NCI-H1930 (cell line): ENCODE results near the gene HS3ST2.
"Not testable (repeated sequence)": the region's sequence is repeated elsewhere in the genome, so short reads cannot be mapped to it uniquely, and the experiment has no call there.

Source experiments
- DNase-seq, 2 experiments: peaks; one replicate each; lab custom pipeline; 2025; lab: John Stamatoyannopoulos, UW

HS3ST2 gene

GRCh38 chr16:22932032-22932771 is 118.2 kb downstream of the HS3ST2 start:
- DNase-seq, result no peak

GRCh38 chr16:22933173-22933572 is 119.2 kb downstream of the HS3ST2 start:
- no peak for DNase-seq

- DNase-seq, result no peak
Measured at GRCh38 chr16:22934786-22935185, 120.8 kb downstream of the HS3ST2 start.

DNA sequence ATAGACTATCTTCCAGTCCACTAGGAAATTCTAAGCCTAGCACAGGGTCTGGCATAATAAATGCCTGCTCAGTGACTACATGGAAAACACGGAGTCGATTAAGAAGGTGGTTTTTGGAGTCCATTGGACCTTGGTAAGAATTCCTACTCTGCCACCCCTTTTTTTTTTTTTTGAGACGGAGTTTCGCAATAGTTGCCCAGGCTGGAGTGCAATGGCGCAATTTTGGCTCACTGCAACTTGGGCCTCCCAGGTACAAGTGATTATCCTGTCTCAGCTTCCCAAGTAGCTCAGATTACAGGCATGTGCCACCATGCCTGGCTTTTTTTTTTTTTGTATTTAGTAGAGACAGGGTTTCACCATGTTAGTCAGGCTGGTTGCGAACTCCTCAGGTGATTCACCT is 123.2 kb downstream of the HS3ST2 start:
- DNase-seq, result no peak

GRCh38 chr16:22938647-22939046 is 124.7 kb downstream of the HS3ST2 start:
- no peak for DNase-seq

DNA sequence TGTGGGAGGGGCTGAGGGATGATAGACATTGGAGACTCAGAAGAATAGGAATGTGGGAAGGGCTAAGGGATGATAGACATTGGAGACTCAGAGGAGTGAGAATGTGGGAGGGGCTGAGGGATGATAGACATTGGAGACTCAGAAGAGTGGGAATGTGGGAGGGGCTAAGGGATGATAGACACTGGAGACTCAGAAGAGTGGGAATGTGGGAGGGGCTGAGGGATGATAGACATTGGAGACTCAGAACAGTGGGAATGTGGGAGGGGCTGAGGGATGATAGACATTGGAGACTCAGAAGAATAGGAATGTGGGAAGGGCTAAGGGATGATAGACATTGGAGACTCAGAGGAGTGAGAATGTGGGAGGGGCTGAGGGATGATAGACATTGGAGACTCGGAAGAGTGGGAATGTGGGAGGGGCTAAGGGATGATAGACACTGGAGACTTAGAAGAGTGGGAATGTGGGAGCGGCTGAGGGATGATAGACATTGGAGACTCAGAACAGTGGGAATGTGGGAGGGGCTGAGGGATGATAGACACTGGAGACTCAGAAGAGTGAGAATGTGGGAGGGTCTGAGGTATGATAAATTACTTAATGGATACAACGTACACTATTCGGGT is 125.9 kb downstream of the HS3ST2 start:
- not testable (repeated sequence) for DNase-seq

DNA sequence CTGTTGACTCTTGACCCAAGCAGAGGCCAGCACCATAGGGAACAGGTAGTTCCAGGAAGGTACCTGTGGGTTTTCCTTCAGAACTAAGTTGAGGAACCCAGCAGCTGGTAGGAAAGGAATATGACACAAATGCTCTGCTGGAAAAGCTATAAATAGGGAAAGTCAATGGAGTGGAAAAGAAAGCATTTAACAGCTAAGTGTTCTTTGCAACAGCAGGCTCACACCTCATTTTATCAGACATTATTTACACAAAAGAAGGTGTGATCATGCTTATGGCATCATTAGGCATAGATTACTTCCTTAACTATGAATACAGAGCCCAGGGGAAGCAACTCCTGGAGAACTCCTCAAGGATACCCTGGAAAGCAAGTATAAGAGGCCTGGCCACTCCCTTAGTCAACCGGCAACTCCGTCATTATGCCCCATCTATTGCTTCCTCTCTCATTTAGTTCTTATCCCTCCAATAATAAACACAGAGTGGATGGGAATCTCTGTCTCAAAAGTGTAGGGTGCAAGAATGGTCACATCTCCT is 128.1 kb downstream of the HS3ST2 start:
- DNase-seq, result no peak

- DNase-seq, result no peak
Measured at GRCh38 chr16:22942811-22943210, 128.8 kb downstream of the HS3ST2 start.

GRCh38 chr16:22945361-22945760 is 131.4 kb downstream of the HS3ST2 start:
- DNase-seq, result no peak

DNA sequence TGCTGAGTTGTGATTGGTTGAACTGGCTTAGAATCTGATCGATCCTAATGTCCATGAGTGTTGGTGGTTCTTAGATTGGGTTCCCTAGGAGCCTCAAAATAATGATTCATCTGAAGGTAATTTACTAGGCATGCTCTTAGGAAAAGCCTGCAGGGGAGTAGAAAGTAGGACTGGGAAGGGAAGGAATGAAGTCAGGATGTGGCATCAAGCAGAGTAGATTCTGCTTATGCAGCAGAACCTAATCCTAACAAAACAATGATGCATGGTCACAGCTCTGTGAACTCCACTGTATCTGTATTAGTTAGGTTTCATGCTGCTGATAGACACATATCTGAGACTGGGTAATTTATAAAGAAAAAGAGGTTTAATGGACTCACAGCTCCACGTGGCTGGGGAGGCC is 132.5 kb downstream of the HS3ST2 start:
- DNase-seq, result no peak

GRCh38 chr16:22948058-22948602 is 134.2 kb downstream of the HS3ST2 start:
- DNase-seq, result no peak

- DNase-seq, result peak; percentile 45 to 52
Measured at GRCh38 chr16:22948603-22949368, 134.8 kb downstream of the HS3ST2 start.

- DNase-seq, result no peak
Measured at GRCh38 chr16:22955461-22956070, 141.6 kb downstream of the HS3ST2 start.

DNA sequence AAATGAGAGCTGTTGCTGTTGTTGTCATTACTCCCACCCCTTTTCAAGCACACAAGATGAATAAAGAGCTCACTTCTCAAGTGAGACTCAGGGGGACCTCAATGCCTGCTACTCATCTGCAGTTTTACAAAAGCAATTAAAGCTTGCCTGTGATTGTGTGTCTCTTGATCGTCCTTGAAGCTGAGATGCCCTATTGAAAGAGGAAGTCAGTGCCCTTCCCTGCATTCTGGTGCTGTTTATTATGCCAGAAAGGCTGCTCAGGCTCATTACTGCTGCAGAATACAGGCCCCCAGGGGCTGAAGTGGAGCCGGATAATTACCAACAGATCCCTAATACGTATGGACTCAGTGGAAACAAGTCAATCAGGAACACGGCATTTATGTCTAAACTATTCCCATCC is 147.2 kb downstream of the HS3ST2 start:
- no peak for DNase-seq

DNA sequence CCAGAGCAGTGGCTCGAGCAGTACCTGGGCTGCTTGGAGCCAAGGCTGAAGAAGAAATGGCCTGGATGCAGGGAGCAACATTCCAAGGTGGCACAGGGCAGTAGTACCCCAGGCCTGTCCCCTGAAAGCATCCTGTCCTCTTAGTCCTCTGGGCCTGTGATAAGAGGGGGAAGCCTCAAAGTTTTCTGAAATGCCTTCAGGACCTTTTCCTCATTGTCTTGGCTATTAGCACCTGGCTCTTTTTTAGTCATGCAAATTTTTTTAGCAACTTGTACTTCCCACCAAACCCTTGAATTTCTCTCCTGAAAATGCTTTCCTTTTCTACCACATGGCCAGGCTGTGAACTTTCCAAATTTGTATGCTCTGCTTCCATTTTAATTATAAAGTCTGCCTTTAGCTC is 148.9 kb downstream of the HS3ST2 start:
- DNase-seq, result no peak
